Motor neuron (in vitro differentiated cells): ENCODE measurements around the gene MIPEP. TPM values are rescaled to one million over a fixed set of nuclear protein-coding genes. Genes with fewer than 3 reads are reported as not detected.

ENCODE experiments used
- ATAC-seq, 8 experiments: fragments of 200-7000 bp; cut with Tn5 transposase; replicated peaks in 6 of 8; 2 replicates each; pipeline ENCODE4 v1.8.0; 2021; ENCODE audit warnings: mild to moderate bottlenecking in 8 of 8, moderate library complexity in 8 of 8
- H3K27ac ChIP-seq, 2 donors: fragments of 250-450 bp; sonication (Bioruptor Pico); 2 replicates each; pipeline ENCODE4 v1.9.0; 2021; ENCODE audit warnings: antibody characterized with exemption in 2 of 2, mild to moderate bottlenecking in 2 of 2, moderate library complexity in 1 of 2
- H3K4me1 ChIP-seq, 2 donors: fragments of 250-450 bp; sonication (Bioruptor Pico); replicated peaks in 1 of 2; 2 replicates each; pipeline ENCODE4 v1.6.1; 2021; ENCODE audit warnings: antibody characterized with exemption in 2 of 2, mild to moderate bottlenecking in 2 of 2, moderate library complexity in 1 of 2
- H3K4me3 ChIP-seq, 5 donors: fragments of 250-450 bp; sonication (Bioruptor Pico); 2 replicates each; pipeline ENCODE4 v1.9.0; 2021; ENCODE audit warnings: antibody characterized with exemption in 5 of 5, mild to moderate bottlenecking in 5 of 5, moderate library complexity in 4 of 5
- WGBS, 10 experiments: fragments of 450-650 bp; shearing (Covaris generic); methylation state at CpG; one replicate each; pipeline ENCODE4 v1.0.0; 2022; 5-methylcytosine and 5-hydroxymethylcytosine counted together
- in situ Hi-C, 9 experiments: fragments of 400-800 bp; cut with MboI; loops; one replicate each; pipeline ENCODE4 v1.15.0; 2021; ENCODE audit warnings: low sequenced_read_pairs in 9 of 9, low pct_unique_long_range_greater_than_20kb in 2 of 9; ENCODE audit not compliant: unreplicated experiment in 9 of 9
- total RNA-seq, 8 experiments: library from RNA; unstranded; fragments of 300-600 nt; gene quantifications; 2 replicates each; pipeline versions ENCODE4 v1.2.3 to v1.2.4, GENCODE V29; 2022

The MIPEP gene
- total RNA-seq, 8 experiments from 2014 or later: 5.9 to 26.5 (median 14.8) TPM

DNA sequence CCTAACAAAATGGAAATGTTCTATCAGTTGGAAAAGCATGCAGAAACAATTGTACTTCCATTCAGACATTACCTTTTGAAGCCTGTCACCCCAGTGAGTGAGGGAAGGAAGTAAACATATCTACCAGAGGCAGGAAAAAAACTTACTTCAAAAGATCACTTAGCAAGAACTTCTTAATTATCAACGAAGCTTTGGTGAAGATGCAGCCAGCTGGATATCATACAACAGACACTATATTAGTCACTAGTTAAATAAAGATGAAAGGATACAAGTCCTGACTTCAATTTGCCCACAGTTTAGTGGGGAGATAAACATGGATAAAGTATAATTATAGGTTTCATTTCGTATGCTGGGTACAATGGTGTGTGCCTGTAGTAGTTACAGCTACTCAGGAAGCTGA is 170.2 kb downstream of the MIPEP start:
- 0 to 86% (median 68%) methylated on average over 1 to 2 of the region's 2 CpGs; no CpG with 5 or more reads in 1 of the 10 experiments for WGBS, 10 experiments
- Histone ChIP-seq H3K4me3 (no peak overlapping the region), H3K4me1 (peaks cover 6 to 10% of the 10 kb centered on the region in 2 donors), H3K27ac (no peak overlapping the region)
- ATAC-seq: no peak
- in situ Hi-C loops: no loop called here

- 100% methylated on average over 1 of the region's 2 CpGs; no CpG with 5 or more reads in 9 of the 10 experiments for WGBS, 10 experiments
- no peak for ATAC-seq
- no peak overlapping the region for H3K27ac ChIP-seq
- no peak overlapping the region for H3K4me3 ChIP-seq
- no peaks in the 10 kb centered on the region for H3K4me1 ChIP-seq
- in situ Hi-C loops: no loop called here
Observed at GRCh38 chr13:23716401-23716800, 172.8 kb downstream of the MIPEP start.

DNA sequence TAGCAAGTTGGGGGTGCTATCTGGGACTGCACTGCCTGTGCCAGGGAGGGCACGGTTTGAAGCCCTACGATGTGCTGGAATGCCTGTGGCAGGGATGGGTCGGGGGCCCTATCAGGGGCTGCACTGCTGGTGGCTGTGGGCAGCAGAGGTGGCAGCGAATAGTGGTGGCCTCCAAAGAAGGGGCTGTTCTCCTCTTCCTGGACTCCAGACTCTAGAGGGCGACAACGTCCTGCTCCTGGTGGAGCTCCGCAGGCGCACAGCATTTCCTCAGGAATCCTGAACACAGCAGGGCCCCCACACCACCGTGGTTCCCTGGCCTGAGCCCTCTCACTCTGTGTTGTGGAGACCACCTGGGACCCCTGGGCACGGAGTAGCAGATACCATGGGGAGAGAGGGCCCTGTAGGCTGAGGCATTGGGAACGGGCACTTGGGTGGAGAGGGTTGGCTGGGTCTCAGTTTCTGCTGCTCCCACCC is 173.4 kb downstream of the MIPEP start:
- H3K27ac ChIP-seq: no peak overlapping the region
- in situ Hi-C loops: no loop called here
- ATAC-seq: peak in 1 of 8 experiments; percentile 45
- WGBS, 10 experiments: 17 to 100% (median 87%) methylated on average over 1 to 2 of the region's 11 CpGs; no CpG with 5 or more reads in 6 of the 10 experiments
- no peak overlapping the region for H3K4me3 ChIP-seq
- no peaks in the 10 kb centered on the region for H3K4me1 ChIP-seq

GRCh38 chr13:23715092-23715761 is 174.0 kb downstream of the MIPEP start:
- in situ Hi-C loops: no loop called here
- no peak for ATAC-seq
- Histone ChIP-seq H3K4me1 (no peaks in the 10 kb centered on the region), H3K4me3 (no peak overlapping the region), H3K27ac (no peak overlapping the region)
- 100% methylated on average over 1 of the region's 19 CpGs; no CpG with 5 or more reads in 9 of the 10 experiments for WGBS, 10 experiments

- in situ Hi-C loops: no loop called here
- no peaks in the 10 kb centered on the region for H3K4me1 ChIP-seq
- no peak overlapping the region for H3K27ac ChIP-seq
- no peak for ATAC-seq
- 66 to 100% (median 83%) methylated on average over 3 to 5 of the region's 5 CpGs; no CpG with 5 or more reads in 2 of the 10 experiments for WGBS, 10 experiments
- H3K4me3 ChIP-seq: no peak overlapping the region
Observed at GRCh38 chr13:23714672-23715071, 174.5 kb downstream of the MIPEP start.

DNA sequence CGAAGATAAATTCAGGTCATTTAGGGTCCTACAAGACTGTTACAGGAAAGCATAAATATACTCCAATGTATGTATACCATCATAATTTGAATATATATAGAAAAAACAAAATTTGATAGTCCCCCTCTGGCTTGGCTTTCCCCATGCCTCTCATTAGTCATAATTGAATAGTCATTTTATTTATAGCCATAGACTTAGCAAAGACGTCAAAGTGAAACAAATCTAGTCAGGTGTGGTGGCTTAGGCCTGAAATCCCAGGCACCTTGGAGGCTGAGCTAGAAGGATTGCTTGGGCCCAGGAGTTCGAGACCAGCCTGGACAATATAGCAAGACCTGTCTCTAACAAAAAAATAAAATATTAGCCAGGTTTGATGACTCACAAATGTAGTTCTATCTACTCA is 177.8 kb downstream of the MIPEP start:
- in situ Hi-C loops: no loop called here
- Histone ChIP-seq H3K4me1 (no peaks in the 10 kb centered on the region), H3K27ac (no peak overlapping the region), H3K4me3 (no peak overlapping the region)
- ATAC-seq: no peak
- 60 to 100% (median 87%) methylated on average over 1 to 3 of the region's 3 CpGs for WGBS, 10 experiments

GRCh38 chr13:23710366-23710765 is 178.8 kb downstream of the MIPEP start:
- WGBS, 10 experiments: 80 to 100% (median 93%) methylated on average over 1 of the region's 1 CpG; no CpG with 5 or more reads in 4 of the 10 experiments
- peaks cover 0 to 7% of the 10 kb centered on the region in 2 donors for H3K4me1 ChIP-seq
- no peak for ATAC-seq
- H3K27ac ChIP-seq: no peak overlapping the region
- in situ Hi-C loops: no loop called here
- no peak overlapping the region for H3K4me3 ChIP-seq

DNA sequence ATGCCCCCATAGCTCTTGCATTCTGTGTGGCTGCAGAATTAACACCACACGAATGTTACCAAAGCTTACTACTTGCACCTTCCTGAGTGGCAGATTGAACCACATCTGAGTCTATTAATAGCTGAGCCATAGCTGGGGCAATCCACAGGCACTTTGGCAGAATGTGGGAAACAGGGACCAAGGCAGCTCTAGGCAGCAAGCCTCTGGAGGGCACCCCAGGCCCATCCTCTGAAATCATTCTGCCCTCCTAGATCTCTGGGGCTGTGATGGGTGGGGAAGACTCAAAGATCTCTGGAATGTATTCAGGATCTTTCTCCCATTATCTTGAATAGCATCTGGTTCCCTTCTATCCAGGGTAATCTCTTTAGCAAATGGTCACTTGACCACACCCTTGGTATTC is 179.7 kb downstream of the MIPEP start:
- no peak overlapping the region for H3K27ac ChIP-seq
- no peak overlapping the region for H3K4me3 ChIP-seq
- WGBS, 10 experiments: 17 to 67% (median 50%) methylated on average over 1 of the region's 1 CpG; no CpG with 5 or more reads in 7 of the 10 experiments
- ATAC-seq: peak in 4 of 8 experiments; percentile 27 to 97 (median 68)
- in situ Hi-C loops: no loop called here
- peaks cover 0 to 13% of the 10 kb centered on the region in 2 donors for H3K4me1 ChIP-seq

GRCh38 chr13:23707674-23708073 is 181.5 kb downstream of the MIPEP start:
- Histone ChIP-seq H3K4me1 (peaks cover 0 to 19% of the 10 kb centered on the region in 2 donors), H3K27ac (no peak overlapping the region), H3K4me3 (no peak overlapping the region)
- 78 to 100% (median 90%) methylated on average over 1 to 3 of the region's 3 CpGs; no CpG with 5 or more reads in 1 of the 10 experiments for WGBS, 10 experiments
- no peak for ATAC-seq
- in situ Hi-C loops: no loop called here

DNA sequence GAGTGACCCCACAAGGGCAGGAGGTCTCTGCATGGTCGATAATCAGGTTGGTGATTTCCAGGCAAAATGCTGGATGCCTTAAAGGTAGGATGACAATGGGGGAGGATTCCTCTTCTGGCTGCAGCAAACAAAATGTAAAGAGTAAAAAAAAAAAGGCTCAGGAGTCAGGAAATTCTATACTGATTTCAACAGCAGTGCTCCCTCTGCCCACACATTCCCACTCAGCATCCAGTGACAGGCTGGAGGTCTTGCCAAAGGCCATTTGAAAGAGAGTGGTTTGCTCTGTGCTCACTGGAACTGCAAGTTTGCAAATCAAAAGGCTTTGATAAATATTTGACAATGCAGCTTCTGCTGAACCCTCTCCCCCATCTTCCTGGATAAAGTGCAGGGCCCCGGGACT is 183.6 kb downstream of the MIPEP start:
- Histone ChIP-seq H3K27ac (no peak overlapping the region), H3K4me3 (no peak overlapping the region), H3K4me1 (peaks cover 0 to 21% of the 10 kb centered on the region in 2 donors)
- peak in 5 of 8 experiments; percentile 24 to 65 (median 35) for ATAC-seq
- in situ Hi-C loops: no loop called here
- 17 to 90% (median 44%) methylated on average over 1 to 2 of the region's 2 CpGs; no CpG with 5 or more reads in 4 of the 10 experiments for WGBS, 10 experiments

- peak in 4 of 8 experiments; percentile 14 to 34 (median 24) for ATAC-seq
- Histone ChIP-seq H3K4me3 (no peak overlapping the region), H3K4me1 (peaks cover 0 to 21% of the 10 kb centered on the region in 2 donors), H3K27ac (no peak overlapping the region)
- in situ Hi-C loops: no loop called here
- 34 to 87% (median 77%) methylated on average over 3 to 10 of the region's 11 CpGs for WGBS, 10 experiments
Observed at GRCh38 chr13:23703246-23703860, 185.8 kb downstream of the MIPEP start.

- peaks cover 0 to 21% of the 10 kb centered on the region in 2 donors for H3K4me1 ChIP-seq
- H3K4me3 ChIP-seq: no peak overlapping the region
- ATAC-seq: peak in 1 of 8 experiments; percentile 97
- WGBS, 10 experiments: 0 to 100% (median 93%) methylated on average over 1 to 10 of the region's 12 CpGs
- H3K27ac ChIP-seq: no peak overlapping the region
- in situ Hi-C loops: no loop called here
Observed at GRCh38 chr13:23701636-23702035, 187.6 kb downstream of the MIPEP start.

DNA sequence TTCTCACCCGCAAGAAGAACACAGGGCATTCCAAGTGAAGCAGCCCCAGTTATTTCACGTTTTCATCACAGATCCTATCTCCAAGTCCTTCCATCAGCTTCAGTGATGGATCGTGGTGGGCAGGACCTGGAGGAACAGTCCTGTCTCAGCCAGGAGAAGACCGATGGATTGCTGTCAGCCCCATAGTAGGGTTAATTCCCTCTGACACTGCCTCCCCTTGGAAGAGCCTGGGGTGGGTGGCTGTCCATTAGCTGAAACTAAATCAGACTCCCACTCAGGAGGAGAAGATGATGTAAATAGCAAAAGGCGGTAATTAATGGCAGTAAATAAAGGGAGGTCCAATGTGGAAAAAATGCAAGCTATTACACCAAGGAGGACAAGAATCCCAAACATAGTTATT is 188.0 kb downstream of the MIPEP start:
- no peak overlapping the region for H3K4me3 ChIP-seq
- ATAC-seq: no peak
- WGBS, 10 experiments: 28 to 100% (median 93%) methylated on average over 1 to 5 of the region's 5 CpGs; no CpG with 5 or more reads in 2 of the 10 experiments
- H3K4me1 ChIP-seq: peaks cover 0 to 24% of the 10 kb centered on the region in 2 donors
- no peak overlapping the region for H3K27ac ChIP-seq
- in situ Hi-C loops: no loop called here
